SK-N-SH treated with all-trans-retinoic acid at 6 μM for 48 hours (cell line): ENCODE measurements around the gene TNFRSF1B.

Source experiments
- CSRNP3 ChIP-seq: fragments of 250-450 bp; sonication (Bioruptor Pico); IDR thresholded peaks from 2 replicates; pipeline ENCODE4 v1.5.1; 2021; ENCODE audit warnings: mild to moderate bottlenecking, moderate library complexity
- PATZ1 ChIP-seq: fragments of 250-450 bp; sonication (Bioruptor Pico); IDR thresholded peaks from 2 replicates; pipeline ENCODE4 v1.8.0; 2020; ENCODE audit warnings: mild to moderate bottlenecking, moderate library complexity, borderline replicate concordance
- RARB ChIP-seq: fragments of 250-450 bp; sonication (Bioruptor Pico); IDR thresholded peaks from 2 replicates; pipeline ENCODE4 v1.8.0; 2021; ENCODE audit warnings: mild to moderate bottlenecking, moderate library complexity
- ZFP30 ChIP-seq: fragments of 450-650 bp; formaldehyde crosslinking; IDR thresholded peaks from 2 replicates; pipeline ENCODE4 v1.5.0; 2022; ENCODE audit warnings: mild to moderate bottlenecking, moderate library complexity
- ZNF565 ChIP-seq: fragments of 450-650 bp; formaldehyde crosslinking; conservative IDR thresholded peaks from 2 replicates; pipeline ENCODE4 v1.5.0; 2020; ENCODE audit warnings: low read depth, mild to moderate bottlenecking, moderate library complexity

- no peak for TF ChIP-seq RARB (CRISPR knock-in tag)
- no peak for TF ChIP-seq ZFP30 (CRISPR knock-in tag)
- no peak for TF ChIP-seq CSRNP3 (CRISPR knock-in tag)
- TF ChIP-seq ZNF565 (CRISPR knock-in tag): no peak
- TF ChIP-seq PATZ1: no peak
These were observed 11.2 kb downstream of the TNFRSF1B start for GRCh38 chr1:12177999-12178441.
